ENCODE results near the gene LRRIQ1.
"Not testable (repeated sequence)": the region's sequence is repeated elsewhere in the genome, so short reads cannot be mapped to it uniquely, and the experiment has no call there.

LRRIQ1 gene

DNA sequence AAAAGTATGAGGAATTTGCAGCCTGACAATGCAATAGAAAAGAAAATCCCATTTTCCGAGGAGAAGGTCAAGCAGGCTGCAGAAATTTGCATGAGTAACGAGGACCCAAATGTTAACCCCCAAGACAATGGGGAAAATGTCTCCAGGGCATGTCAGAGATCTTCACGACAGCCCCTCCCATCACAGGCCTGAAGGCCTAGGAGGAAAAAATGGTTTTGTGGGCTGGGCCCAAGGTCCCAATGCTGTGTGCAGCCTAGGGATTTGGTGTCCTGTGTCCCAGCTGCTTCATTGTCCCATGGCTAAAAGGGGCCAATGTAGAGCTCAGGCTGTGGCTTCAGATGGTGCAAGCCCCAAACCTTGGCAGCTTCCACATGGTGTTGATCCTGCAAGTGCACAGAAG is 167.7 kb downstream of the LRRIQ1 start:
- not testable (repeated sequence) for DNase-seq (ENCODE audit: low read depth)

DNA sequence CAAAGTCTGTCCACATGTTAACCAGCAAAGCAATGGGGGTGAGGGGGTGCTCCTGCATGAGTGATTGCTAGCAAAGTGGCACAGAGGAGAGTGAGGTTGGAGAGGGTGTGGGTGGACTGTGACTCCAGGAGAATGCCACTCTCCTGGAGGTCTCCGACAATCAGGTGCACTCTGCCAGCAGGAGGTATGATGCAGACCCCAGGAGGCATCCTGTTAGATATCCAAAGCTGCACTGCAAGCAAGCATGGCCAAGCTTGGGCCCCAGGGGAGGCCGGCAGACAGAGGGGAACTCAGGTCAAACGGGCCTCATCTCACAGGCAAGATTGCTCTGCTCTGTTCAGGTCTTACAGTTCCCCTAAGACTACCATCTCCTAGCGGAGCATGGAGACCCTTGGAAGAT is 170.4 kb downstream of the LRRIQ1 start:
- DNase-seq (ENCODE audit: low read depth), result no peak

DNA sequence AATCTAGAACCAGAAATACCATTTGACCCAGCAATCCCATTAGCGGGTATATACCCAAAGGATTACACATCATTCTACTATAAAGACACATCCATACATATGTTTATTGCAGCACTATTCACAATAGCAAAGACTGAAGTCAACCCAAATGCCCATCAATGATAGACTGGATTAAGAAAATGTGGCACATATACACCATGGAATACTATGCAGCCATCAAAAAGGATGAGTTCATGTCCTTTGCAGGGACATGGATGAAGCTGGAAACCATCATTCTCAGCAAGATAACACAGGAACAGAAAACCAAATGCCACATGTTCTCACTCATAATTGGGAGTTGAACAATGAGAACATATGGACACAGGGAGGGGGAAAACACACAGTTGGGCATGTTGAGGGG is 188.2 kb downstream of the LRRIQ1 start:
- DNase-seq (ENCODE audit: low read depth), result not testable (repeated sequence)

DNA sequence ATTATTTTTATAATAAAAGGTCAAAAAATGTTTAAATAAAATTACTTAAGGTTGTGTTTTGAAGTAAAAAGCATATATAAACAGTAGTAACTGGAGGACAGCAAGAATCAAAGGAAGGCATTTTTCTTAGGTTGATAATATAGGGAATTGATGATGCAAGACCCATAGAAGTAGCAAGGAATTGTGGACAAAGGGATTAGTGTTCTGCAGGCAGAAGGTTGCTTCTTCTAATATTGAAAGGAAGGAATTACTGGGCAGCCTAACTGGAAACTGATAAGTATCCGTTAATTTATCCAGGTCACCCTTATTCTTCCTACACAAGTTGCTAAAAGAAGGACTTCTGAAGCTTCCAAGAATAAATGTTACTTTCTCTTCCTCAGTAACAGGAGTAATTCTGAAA is 189.3 kb downstream of the LRRIQ1 start:
- DNase-seq (ENCODE audit: low read depth), result no peak

- no peak for DNase-seq (ENCODE audit: low read depth)
Measured at GRCh38 chr12:85237327-85237726, 201.2 kb downstream of the LRRIQ1 start.

DNA sequence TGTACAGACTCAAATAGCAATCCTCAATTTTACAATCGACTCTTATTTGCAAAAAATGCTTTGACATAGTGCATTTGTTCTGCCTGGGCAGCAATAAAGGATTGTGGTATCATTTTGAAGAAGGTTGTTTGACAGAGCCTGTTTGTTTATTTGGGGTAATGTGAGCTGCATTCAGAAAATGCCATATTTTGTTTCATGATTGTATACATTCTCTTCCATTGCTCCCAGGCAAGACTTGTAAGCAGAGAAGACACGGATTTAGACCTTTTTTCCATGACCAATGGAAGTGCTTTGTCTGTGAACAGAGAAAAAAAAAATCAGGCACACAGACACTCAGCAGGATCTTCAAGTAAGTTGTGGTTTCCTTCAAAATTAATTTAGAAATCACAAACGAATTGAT is 208.4 kb downstream of the LRRIQ1 start:
- no peak for DNase-seq (ENCODE audit: low read depth)

DNA sequence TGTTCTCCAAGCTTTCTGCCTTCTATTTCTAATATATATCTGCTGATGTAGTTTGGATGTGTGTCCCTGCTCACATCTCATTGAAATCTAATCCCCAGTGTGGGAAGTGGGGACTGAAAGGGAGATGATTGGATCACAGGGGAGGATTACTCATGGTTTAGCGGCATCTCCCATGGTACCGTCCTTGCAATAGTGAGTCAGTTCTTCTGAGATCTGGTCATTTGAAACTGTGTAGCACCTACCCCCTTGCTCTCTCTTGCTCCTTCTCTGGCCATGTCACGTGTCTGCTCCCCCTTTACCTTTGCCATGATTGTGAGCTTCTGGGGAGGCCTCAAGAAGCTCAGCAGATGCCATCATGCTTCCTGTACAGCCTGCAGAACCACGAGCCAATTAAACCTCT is 217.7 kb downstream of the LRRIQ1 start:
- DNase-seq (ENCODE audit: low read depth), result no peak

DNA sequence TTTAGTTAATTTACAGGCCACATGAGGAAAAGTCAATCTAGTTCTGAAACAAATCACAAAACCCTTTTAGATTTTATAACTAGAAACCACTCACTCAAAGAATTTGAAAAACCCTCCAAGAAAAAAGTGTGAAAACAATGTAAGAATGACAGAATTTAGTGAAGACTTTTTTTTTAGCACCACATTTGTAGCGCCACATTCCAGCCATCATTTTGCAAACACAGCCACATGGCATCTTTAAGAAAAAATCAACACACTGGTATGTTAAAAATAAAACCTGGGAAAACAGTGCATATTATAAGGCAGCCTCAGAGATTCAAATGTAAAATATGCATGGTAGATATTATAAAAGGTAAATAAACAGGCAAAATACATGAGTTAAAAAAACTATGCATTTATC is 221.5 kb downstream of the LRRIQ1 start:
- no peak for DNase-seq (ENCODE audit: low read depth)

DNA sequence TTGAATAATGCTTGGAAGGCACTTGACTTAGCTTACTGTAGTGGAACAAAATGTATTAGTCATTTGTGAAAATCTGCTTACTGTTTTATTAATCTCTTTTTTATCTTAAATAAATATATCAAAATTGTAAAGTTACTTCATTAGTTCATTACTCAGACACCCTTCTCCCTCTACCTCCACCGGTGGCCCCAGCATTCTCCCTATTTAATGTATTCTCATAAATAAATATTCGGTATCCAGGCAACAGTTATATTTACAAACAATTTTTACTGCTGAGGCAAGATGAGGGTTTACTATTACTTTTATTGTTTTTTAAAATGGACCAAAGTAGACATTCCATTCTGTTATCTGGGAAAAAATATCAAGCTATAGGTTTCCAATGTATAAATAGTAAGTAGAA is 224.3 kb downstream of the LRRIQ1 start:
- DNase-seq (ENCODE audit: low read depth), result no peak

DNA sequence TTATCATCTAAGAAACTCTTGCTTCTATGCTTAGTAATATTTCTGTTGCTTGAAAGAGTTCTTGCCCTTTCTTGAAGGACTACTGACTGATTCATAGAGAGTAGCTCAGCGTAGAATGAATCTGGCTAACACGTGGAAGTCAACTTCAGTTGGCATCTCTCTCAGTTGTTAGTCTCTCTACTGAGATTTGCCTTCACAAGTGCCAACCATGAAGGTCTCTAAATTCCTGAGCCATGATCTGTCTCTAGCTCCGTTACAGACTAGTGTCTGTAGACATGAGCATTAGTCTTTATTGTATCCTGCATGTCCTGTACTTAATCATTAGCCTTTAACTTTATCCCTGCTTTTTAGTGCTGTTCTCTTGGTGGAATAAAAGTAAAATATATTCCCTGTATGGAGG is 224.7 kb downstream of the LRRIQ1 start:
- DNase-seq (ENCODE audit: low read depth), result no peak

DNA sequence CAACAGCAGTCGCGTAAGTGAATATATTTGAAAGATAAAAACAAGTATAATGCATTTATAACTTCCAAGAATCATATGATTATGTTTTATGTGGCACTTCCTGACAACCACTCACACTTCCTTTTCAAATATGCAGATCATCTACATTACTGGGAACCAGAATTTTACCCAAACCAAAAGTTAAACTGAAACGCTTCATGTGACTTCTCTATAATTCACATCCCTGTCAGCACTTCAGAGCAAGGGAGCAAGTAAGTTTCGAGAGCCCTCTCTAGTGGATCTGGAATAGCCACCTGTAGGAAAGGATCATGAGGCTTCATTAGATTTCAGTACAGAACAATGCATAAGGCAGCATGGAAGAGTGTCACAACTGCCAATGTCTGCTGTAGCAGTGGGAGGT is 230.2 kb downstream of the LRRIQ1 start:
- DNase-seq (ENCODE audit: low read depth), result no peak

DNA sequence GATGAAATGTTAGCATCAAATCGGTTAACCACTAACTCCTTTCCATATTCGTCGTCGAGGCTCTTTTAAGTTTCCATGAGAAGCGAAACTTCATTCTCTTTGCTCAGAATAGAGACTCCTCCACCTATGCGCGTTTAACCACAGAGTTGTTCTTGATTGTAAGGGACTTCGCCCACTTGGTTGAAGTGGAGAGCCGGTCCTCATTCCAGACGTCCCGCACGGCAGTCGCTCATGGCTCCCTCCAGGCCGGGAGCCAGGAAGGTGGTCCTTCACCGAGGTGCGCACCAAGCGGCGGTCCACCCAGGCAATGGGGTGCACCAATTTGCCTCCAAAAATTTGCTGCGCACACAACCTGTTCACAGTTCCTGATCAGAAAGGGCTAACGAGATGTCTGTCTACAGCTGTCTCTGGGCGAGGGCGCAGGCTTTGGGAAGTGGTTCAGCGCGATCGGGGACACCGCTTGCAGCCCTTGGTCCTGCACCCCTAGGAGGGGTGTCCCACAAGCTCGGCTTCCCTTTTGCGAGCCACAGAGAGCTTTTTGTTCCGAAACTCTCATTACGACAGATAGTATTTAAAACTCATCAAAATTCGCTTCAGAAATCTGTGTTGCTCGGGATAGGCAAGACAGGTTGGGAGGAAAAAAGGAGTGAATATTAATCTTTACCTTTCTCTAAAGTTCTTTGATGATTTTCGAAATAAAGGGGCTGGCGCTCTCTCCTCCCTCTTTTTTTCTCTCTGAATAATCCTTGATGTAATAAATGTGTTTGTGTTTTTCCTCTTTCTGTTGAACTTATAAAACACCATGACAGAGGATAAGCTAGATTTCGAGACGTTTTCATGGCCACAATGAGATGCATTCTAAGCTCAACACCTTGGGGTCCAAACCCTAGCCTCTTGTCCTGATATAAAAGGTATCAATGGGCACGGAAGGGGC is 237.5 kb downstream of the LRRIQ1 start:
- DNase-seq (ENCODE audit: low read depth), result no peak

DNA sequence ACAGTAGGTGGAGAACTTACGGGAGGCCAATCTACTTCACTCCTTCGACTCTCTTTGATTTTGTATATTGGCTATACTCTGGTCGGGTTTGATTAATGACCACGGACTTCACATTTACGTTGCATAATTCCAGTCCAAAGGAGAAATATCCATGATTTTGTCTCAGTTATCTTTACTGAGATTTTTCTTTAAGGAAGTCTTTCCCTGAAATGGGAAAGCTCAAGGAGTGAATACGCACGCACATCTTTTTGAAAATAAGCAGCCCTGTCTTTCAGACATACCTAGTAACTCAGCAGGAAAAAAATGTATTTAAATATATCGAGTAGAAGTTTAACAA is 238.1 kb downstream of the LRRIQ1 start:
- DNase-seq (ENCODE audit: low read depth), result no peak

DNA sequence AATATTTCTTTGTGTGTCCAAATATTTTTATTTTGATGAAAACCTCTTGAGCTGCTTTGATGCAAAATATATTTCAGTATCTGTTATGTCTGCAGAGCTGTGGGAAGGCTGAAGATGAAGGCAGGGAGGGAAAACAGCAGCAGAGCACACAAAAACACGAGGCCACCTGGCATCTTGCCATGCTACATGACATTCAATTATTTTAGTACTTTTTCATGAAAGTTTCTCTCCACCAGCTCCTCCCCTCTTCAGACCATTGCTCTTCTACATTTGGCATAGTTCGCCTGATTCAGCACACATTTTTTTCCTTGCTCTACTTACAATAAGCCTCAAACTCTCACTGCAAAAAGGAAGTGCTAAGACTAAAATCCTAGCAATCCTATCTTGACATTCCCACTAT is 239.2 kb downstream of the LRRIQ1 start:
- DNase-seq (ENCODE audit: low read depth), result no peak

- DNase-seq (ENCODE audit: low read depth), result no peak
Measured at GRCh38 chr12:85277191-85277590, 241.0 kb downstream of the LRRIQ1 start.

- no peak for DNase-seq (ENCODE audit: low read depth)
Measured at GRCh38 chr12:85277900-85278597, 241.9 kb downstream of the LRRIQ1 start.

DNA sequence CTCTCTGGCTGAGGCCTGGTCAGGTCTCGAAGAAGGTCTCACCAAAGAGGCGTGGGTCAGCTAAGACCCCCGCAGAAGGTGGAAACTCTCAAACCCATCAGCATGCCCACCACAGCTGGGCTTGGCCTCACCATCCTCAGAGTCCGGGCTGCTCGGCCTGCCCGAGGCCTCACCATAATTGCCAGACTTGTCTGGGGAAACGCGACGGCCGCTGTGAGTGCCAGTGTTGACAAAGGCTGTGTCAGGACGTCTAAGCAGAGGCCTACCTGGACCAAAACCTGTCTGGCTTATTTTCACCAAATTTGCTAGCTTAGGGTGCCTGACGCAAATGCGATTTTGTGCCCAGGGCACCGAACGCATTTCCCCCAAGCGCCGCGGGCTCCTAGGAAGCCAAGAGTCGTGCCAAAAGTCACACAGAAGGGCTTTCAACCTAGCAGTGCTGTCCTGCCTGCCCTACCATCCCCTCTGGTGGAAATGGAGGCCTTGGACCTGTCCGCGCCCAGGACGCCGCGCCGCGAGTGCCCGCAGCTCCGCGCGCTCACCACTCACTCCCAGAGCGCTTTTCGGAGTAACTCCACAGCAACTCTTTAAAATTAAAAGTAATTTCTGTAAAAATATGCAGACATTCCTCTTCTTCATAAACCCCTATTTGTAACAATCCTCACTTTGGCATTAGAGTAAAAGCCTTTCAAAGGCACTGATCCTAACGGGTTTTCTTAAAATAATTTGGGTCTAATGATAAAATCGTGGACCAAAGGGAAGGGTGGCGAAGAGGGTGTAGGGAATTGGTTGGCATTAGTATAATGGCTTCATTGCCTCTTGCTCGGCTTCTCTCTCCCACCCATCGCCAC is 242.7 kb downstream of the LRRIQ1 start:
- DNase-seq (ENCODE audit: low read depth), result no peak

DNA sequence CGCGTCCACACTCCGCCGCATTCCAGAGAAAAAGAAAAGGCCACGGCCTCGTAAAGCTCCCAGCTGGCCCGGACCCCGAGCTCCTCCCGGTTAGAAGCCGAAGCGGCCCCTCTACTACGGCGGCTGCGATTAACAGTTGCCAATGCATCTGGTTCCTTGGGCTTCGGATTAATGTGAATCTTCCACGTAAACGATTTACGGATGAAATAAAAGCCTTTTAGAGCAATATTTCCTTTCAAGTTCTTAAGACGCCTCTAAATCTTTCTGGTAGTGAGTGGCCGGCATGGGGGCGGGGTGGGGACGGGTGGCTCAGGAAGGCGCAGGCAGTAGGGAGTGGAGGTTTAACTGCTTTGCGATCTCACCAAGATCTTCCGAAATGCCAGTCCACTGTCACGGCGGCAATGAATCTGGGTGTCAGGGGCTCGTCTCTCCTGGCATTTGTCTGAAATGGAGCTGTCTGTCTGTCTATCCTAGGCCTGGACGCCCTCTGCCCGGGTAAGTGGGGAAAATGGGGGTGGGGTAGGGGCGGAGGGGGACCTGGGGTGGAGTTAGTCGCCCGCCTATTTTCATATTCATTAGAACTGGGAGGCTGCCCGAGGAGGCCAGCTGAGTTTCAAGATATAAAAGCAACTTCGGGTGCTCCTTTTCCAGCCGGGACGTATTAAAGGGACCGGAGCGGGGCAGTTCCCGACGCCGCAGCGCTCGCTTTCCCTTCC is 243.5 kb downstream of the LRRIQ1 start:
- DNase-seq (ENCODE audit: low read depth), result no peak

DNA sequence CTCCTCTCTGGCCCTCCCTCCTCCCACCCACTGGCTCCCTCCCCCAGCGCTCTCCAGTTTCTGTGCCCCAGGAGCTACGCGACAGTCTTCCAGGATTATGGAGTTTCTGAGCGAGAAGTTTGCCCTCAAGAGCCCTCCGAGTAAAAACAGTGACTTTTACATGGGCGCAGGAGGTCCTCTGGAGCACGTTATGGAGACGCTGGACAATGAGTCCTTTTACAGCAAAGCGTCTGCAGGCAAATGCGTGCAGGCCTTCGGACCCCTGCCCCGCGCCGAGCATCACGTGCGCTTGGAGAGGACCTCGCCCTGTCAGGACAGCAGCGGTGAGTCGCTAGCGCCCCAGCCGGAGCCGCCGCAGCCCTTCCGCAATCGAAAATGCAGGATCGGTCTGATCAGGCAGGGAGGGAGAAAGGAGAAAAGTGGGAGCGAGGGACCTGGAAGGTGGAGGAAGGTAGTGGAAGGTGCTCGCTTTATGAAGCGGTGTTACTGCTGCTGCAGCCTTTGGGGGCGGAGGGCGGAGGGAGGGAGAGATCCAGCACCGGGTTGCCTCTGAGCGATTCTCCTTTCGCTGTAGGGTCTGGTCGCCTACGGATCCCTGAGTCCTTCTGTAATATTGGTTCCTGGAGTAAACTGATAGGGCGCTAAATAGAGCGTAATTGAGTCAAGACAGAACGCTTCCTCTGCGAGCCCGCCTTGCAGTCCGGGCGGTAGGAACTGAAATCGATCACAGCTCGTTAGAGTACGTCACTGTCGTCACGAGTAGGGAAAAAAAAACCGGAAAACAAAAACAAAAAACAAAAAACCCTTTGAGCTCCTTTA is 244.2 kb downstream of the LRRIQ1 start, which contains the start of gene ALX1:
Gene ALX1, plus strand, starts transcription at position 56 of the 819 bp plus-strand sequence. Its CDS starts 42 bp downstream, at position 98.
- no peak for DNase-seq (ENCODE audit: low read depth)

- no peak for DNase-seq (ENCODE audit: low read depth)
Measured at GRCh38 chr12:85280984-85281630, 245.0 kb downstream of the LRRIQ1 start.
